Activated T-cell treated with anti-CD3 and anti-CD28 coated beads, Interleukin-2, amount 50 U/mL, for 48 hours (primary cell): ENCODE measurements around the gene AKNAD1.

ENCODE experiments used
- DNase-seq, 2 experiments: peaks; one replicate each; pipeline ENCODE4 v3.0.0-alpha.2; 2020

The AKNAD1 gene

GRCh38 chr1:108780937-108781574 lies 75.8 kb downstream of the AKNAD1 start:
- DNase-seq = no peak

DNA sequence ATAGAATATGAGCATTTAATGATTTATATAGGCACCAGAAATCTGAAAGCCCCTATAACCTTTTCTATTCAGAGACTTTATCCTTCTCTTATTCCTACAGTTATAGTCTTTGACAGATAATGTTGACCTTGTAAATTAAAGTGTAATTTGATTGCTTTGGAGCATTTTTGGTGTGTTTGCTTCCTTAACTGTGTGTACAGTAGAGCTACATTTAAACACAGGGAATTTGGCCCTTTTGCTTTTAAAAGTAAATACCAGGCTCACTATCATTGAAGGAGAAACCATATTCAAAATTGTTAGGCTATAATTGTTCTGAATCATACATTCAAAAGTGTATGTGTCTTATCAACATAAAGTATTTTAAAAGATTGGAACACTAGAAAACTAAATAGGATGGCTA lies 77.4 kb downstream of the AKNAD1 start:
- no peak for DNase-seq

- no peak for DNase-seq
These were observed 79.1 kb downstream of the AKNAD1 start for GRCh38 chr1:108777839-108778238.

DNA sequence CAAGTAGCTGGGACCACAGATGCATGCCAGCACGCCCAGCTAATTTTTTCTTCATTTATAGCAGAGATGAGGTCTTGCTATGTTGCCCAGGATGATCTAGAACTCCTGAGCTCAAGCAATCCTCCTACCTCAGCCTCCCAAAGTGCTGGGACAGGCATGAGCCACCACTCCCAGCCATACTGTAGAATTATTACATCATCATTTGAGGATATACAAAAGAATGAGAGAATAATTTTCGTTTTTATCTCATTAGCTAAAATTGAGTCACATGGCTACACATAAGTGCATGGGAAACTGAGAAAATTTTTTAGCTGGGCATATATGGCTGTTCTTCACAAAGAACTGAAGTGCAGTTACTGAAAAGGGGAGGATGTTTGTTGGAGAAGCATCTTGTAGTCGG lies 89.2 kb downstream of the AKNAD1 start:
- DNase-seq = no peak

GRCh38 chr1:108767115-108767514 lies 89.8 kb downstream of the AKNAD1 start:
- no peak for DNase-seq
